Smooth muscle cell of the umbilical artery (primary cell): Measurements from ENCODE around the gene TMEM88. TPM values are rescaled to one million over a fixed set of nuclear protein-coding genes. Genes with fewer than 3 reads are reported as not detected.

Experiments
- total RNA-seq: library from RNA; depleted of rRNA; stranded (reverse); fragments of >200 nt; gene quantifications from 2 replicates; pipeline ENCODE4 v1.2.3, GENCODE V29; 2014

Gene TMEM88, protein sequence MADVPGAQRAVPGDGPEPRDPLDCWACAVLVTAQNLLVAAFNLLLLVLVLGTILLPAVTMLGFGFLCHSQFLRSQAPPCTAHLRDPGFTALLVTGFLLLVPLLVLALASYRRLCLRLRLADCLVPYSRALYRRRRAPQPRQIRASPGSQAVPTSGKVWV
- 2.1 and 4.3 TPM in 2 replicates for total RNA-seq

DNA sequence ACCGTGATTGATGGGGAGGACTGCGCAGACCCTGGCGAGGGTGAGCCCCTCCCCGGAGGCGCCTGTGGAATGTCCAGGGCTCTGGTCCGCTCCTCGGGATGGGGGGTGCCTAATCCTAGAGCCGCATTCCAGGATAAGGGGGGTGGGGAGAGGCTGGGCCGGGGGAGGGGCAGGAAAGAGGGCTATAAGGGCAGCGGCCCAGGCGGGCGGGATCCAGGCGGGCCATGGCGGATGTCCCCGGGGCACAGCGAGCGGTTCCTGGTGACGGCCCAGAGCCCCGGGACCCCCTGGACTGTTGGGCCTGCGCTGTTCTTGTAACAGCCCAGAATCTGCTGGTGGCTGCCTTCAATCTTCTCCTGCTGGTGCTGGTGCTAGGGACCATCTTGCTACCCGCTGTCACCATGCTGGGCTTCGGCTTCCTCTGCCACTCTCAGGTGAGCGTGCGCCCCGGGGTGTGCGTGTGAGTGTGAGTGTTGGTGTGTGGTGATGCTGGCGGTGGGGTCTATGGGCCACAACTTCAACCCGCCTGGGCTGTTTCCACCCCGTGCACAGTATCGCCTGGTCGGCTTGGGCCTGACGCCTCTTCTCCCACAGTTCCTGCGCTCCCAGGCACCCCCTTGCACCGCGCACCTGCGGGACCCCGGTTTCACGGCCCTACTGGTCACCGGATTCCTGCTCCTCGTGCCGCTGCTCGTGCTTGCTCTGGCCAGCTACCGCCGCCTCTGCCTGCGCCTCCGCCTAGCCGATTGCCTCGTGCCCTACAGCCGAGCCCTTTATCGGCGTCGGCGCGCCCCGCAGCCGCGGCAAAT is at the start of gene TMEM88:
TMEM88 (plus strand) TSS at position 216 of the 809 bp plus-strand sequence; CDS start at position 225, 9 bp downstream.

DNA sequence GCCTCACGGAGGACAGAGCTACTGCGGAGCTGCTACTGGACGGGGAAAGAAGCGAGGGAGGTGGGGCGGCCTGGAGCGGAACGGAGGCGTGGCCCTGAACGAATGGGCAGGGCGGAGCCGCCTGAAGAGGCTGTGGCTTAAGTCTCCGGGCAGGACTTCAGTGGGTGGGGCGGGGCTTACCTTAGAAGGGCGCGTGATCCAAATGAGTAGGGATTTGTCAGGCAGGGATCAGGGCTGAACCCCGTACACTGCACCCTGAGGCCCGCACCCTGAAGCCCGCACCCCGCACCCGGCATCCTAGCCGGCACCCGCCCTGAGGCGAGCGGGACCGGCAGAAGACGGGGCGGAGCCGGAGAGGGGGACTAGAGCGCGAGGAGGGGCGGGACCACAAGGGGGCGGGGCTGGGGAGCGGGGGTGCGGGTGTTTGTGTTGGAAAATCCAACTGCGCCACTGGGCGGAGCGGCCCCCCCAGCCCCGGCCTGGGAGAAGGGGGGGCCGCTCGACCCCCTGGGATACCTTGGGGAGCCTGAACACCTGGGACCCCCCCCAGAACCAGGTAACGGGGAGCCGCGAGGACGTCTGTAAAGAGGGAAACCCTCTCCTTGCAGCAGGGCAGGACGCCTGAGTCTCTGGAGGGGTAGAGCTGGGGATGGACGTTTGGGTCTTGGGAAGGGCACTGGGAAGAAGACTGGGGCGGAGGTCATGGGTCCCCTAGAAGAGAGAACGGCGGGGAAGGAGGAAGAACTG is 20.9 kb upstream of the TMEM88 start, which contains the start of gene KDM6B:
KDM6B (plus strand) TSS at position 423 of the 747 bp plus-strand sequence. CDS start 11,338 bp downstream, outside the sequence.

DNA sequence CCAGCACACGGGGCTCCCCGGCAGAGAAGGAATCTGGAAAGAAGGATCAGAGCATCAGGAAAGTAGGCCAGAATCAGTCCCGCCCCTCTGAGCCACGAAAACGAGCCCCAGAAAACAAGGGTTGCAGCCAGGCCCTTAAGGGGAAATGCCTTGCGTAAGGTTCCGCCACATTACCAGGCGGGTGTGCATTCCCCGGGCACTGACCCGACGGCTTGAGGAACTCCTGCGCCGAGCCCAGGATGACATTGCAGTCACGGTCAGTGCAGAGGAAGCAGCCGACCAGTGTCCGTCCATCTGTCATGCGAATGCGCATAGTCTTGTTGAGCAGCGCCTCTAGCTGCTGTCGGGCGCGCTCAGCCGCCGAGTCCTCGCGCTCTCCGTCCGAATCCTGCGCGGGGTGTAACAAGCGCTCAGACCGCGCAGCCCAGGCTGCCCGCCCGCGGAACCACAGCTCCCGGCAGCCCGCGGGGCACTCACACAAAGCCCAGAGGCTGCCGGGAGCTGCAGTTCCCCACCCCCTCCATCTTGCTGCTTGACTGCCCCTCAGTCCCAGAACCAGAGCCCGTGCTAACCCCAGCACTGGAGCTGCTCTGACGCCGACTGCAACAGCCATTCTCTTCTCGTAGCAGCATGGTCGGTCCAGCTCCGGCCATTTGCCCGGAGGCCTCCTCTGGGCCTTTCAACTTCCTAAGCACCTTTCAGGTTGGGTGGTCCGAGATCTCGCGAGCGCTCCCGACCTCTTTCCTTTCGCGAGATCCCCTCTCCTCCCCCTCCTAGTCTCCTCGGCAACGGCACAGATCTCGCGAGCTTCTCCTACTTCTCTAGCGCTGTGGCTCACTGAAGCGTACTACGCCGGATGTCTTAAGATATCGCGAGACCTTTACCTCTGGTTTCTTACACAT is 2.2 kb downstream of the TMEM88 start, which contains the start of gene NAA38:
NAA38 (minus strand) TSS at position 749 of the 902 bp plus-strand sequence; CDS start at position 653, 96 bp downstream.

DNA sequence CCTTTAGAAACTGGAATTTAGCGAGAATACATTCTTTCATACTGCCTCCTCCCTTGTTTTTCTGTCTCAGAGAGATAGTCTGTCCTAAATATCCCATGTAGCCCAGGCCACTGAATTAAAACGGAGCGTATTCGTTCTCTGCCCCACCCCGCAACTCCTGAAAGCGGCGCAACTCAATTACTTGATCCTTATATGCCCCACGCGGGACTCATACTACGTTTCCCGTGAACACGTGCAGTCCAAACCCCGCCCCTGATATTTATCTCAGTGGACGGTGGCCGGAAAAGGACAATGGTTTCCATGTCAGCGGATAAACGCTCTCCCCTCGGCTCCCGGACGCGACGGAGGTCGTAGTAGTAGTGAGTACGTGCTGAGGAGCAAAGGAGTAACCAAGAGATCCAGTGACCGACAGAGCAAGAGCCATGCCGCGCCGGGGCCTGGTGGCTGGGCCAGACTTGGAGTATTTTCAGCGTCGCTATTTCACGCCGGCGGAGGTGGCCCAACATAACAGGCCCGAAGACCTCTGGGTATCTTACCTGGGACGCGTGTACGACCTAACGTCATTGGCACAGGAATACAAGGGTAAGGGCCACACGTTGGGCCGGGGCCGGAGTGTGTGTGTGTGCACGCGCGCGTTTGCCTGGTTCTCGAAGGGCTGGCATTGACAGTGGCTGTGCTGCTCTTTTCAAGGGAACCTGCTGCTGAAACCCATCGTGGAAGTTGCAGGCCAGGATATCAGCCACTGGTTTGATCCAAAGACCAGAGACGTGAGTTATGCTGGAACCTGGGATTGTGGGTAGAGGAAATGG is 3.1 kb downstream of the TMEM88 start, which contains the start of gene CYB5D1:
CYB5D1 (plus strand) TSS at position 291 of the 809 bp plus-strand sequence; CDS start at position 423, 132 bp downstream.

DNA sequence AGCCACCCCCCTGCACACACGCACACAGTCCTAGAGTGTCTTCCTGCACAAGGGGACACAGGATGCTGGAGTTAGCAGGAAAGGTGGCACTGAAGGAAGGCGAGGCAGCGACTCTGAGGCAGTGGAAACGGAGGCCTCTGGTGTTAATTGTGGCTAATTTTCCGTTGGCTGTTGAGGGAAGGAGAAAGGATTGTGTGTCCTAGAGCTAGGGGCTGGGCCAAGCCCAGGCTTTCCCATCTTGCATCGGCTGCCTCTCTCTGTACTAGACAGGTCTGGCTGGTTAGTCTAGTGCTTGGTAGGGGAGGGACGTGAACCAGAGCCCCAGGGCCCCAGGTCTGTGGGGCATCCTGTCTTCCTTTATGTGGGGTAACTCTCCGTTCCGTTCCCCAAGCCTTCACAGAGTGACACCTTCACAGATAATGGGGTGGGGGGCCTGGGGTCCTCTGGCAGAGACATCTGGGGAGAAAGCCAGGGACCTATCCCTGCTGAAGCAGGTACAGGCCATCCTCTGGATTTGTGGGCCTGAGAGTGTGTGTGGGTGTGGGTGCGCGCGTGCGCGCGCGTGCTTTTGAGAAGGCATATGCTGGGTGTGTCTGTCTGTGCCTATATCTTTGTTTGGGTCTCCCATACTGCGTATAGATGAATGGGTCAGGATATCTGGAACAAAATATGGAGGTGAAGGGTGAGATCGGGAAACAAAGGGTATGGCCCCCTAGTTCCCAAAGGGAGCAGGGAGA is 33.5 kb downstream of the TMEM88 start, which contains the start of gene CHD3:
CHD3 (plus strand) TSS at position 606 of the 737 bp plus-strand sequence. CDS start 212 bp downstream, outside the sequence.

Other genes with a start within 250 kb of the TMEM88 start
- 50.5 and 56.3 TPM in 2 replicates for gene FXR2, start 240.2 kb upstream of the TMEM88 start, total RNA-seq
- gene SAT2, start 227.2 kb upstream of the TMEM88 start, total RNA-seq, result 18.7 and 37.4 TPM in 2 replicates
- 0.37 TPM in 1 of 2 replicates, not detected in the other for gene SHBG, start 224.9 kb upstream of the TMEM88 start, total RNA-seq
- gene ATP1B2, start 204.1 kb upstream of the TMEM88 start, total RNA-seq, result not detected in 2 replicates
- 31.2 and 43.6 TPM in 2 replicates for gene TP53, start 167.6 kb upstream of the TMEM88 start, total RNA-seq
- gene WRAP53, start 166.6 kb upstream of the TMEM88 start, total RNA-seq, result 3.0 and 4.3 TPM in 2 replicates
- under 0.01 and 0.23 TPM in 2 replicates for gene EFNB3, start 149.9 kb upstream of the TMEM88 start, total RNA-seq
- gene DNAH2, start 137.3 kb upstream of the TMEM88 start, total RNA-seq, result under 0.01 and 0.05 TPM in 2 replicates
- 7.1 and 10.9 TPM in 2 replicates for gene KDM6B, start 20.8 kb upstream of the TMEM88 start, total RNA-seq
- gene NAA38, start 2.5 kb downstream of the TMEM88 start, total RNA-seq, result 25.0 and 85.2 TPM in 2 replicates
- 13.4 and 17.2 TPM in 2 replicates for gene CYB5D1, start 2.9 kb downstream of the TMEM88 start, total RNA-seq
- gene CHD3, start 33.7 kb downstream of the TMEM88 start, total RNA-seq, result 108 and 155 TPM in 2 replicates
- gene RNF227, start 61.2 kb downstream of the TMEM88 start, total RNA-seq, result 5.1 and 9.2 TPM in 2 replicates
- gene KCNAB3, start 74.8 kb downstream of the TMEM88 start, total RNA-seq, result 0.59 and 0.88 TPM in 2 replicates
- gene TRAPPC1, start 76.9 kb downstream of the TMEM88 start, total RNA-seq, result 44.2 and 70.9 TPM in 2 replicates
- gene CNTROB, start 77.1 kb downstream of the TMEM88 start, total RNA-seq, result 14.6 and 24.4 TPM in 2 replicates
- gene GUCY2D, start 147.5 kb downstream of the TMEM88 start, total RNA-seq, result under 0.01 TPM in 1 of 2 replicates, not detected in the other
- gene ALOX15B, start 184.0 kb downstream of the TMEM88 start, total RNA-seq, result not detected in 2 replicates
- gene ALOX12B, start 232.7 kb downstream of the TMEM88 start, total RNA-seq, result not detected in 2 replicates